CD4-positive, alpha-beta T cell treated with Interferon alpha-2 for 1 hour (primary cell): ENCODE results near the gene TICRR.

Experiments used
- DNase-seq, 2 donors: peaks; one replicate each; pipeline ENCODE4 v3.0.0-alpha.2; 2020 to 2022

Gene TICRR

DNA sequence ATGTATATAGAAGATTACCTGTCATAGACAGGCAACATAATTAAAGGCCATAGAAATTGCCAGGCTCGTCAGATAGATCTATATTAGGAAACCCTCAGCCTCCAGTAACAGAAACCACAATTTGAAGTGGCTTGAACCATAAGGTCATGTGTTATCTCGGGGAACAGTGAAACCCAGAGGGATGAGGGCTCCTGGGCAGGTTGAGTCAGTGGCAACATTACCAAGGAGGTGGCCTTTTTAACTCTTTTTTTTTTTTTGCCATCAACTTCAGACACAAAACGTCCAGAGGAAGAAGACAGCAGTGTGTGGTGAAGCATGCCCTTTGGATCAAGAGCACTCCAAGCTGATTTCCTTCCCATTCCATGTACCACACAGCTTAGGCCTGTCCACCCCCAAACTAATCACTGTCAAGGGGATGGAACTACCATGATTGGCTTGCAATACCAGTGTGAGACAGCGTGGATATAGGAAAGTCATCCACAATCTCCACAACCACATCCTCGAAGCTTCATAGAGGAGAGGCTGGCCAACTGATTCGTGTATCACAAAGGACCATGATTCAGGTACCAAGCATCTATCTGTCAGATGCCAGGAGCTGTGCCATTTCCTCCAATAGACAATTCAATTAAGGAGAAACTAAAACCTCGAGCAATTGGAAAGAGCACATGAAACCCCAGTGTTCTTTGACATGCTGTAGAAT lies 81.0 kb downstream of the TICRR start:
- no peak for DNase-seq

DNA sequence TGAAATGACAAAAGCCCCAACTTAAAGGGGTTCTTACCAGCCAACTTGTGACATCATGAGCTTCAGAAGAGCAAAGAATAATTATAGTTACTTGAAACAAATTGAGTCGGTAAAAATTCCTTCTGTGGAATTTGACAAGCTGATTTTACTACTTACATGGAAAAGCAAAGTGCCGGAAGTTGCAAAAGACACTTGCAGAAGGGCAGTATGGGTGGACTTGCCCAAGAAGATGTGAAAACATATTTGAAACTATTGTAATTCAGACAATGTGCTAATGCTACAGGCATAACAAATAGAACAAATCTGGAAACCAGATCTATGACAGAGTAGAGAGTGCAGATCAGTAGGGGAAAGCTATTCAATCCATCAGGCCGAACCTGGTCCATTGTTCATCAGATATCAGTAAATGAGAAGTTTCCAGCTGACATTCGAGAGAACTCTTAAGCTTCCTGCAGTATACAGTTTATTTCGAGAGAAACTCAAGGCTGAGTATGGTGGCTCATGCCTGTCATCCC lies 82.5 kb downstream of the TICRR start:
- no peak for DNase-seq

DNA sequence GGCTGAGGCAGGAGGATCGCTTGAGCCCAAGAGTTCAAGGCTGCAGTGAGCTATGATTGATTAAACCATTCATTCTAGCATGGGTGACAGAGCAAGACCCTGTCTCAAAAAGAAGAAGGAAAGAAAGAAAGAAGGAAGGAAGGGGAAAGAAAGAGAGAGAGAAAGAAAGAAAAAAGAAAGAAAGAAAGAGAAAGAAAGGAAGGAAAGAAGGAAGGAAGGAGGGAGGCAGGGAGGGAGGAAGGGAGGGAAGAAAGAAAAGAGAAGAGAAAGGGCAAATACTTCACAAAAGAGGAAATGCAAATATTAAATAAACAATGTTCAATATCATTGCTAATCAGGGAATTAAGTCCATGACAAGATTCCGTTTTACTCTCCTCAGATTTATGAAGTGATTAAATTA lies 84.0 kb downstream of the TICRR start:
- no peak for DNase-seq

DNA sequence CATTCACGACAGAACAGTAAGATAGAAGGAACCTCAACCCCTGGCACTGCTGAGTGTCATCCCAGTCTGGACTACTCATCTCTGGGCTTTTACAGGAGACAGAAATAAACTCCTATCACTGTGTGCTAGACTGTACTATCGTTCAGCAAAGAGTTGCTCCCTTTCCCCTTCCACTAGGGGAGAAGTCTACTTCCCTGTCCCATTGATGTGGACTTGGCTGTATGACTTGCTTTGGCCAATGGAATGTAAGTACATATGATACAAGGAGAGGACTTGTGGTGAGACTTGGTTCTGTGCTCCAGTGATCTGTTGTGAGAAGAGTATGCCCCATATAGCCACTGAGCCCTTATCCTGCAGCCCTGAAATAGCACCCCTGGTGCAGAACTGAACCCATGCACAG lies 85.3 kb downstream of the TICRR start:
- no peak for DNase-seq

DNA sequence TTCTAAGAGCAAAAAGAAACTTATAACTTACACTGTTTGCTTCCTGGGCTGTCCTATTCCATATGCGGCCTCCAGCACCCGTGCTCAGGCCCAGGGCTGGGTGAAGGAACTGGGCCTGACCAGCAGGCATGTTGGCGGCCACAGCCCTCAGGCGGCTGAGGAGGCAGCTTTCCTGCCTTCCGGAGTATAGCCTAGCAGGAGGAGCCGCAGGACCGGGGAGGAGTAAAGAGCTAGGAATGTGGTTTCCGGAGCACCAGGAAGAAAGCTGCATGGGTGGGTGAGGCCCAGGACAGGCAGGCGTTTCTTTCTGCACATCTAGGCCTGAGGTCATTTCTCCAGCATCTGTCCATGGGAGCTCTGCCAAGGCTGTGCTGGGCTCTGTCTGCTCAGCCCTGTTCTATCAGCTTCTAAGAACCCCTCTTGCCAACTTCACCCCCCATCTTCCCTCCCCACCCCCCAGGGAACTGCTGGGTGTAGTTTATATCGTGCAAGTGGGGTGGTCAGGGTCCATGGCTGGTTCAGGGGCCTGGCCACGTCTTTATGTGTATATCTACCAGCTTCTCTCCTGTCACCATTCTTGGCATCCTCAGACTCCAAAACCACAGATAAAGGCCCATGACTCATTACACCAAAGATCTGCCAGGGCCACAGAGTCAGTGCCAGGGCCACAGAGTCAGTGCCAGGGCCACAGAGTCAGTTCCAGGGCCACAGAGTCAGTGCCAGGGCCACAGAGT lies 87.8 kb downstream of the TICRR start:
- no peak for DNase-seq

DNA sequence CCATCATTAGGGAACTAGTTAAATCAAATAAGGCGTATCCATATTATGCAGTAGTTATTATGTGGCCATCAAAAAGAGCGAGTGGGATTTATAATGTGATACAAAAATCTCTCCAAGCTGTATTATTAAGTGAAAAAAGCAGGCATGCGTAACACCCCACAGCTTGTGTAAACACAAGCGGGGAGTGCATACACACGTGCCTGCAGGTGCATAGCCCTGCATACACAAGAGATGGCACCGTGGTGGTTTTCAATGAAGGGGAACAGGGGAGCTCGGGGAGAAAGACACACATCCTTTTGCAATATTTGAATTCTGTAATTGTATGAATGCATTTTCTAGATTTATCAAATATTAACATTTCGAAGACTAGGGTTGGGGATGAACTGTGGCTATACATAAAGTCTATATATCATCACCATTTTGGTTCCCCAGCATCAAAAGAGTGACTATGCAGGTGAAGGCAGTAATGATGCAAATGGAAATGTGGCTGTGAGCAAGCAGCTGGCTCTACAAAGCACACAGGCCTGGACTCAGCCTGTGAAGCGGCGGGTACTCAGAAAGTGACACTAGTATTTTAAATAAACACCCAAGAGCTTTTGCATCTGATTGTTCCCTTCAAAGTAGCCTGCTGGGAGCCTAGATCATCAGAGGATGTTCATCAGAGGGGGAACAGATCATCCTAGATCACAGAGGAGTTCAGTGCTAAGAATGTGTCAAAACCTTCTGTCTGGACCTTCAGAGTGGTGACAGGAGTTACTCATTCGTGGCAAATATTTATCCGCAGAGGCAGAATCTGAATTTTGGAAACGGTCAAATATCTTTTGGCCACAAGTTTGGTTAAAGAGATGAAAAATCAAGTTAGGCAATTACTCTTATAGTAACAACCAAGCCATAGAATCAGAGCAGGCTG lies 89.4 kb downstream of the TICRR start:
- DNase-seq: no peak

DNA sequence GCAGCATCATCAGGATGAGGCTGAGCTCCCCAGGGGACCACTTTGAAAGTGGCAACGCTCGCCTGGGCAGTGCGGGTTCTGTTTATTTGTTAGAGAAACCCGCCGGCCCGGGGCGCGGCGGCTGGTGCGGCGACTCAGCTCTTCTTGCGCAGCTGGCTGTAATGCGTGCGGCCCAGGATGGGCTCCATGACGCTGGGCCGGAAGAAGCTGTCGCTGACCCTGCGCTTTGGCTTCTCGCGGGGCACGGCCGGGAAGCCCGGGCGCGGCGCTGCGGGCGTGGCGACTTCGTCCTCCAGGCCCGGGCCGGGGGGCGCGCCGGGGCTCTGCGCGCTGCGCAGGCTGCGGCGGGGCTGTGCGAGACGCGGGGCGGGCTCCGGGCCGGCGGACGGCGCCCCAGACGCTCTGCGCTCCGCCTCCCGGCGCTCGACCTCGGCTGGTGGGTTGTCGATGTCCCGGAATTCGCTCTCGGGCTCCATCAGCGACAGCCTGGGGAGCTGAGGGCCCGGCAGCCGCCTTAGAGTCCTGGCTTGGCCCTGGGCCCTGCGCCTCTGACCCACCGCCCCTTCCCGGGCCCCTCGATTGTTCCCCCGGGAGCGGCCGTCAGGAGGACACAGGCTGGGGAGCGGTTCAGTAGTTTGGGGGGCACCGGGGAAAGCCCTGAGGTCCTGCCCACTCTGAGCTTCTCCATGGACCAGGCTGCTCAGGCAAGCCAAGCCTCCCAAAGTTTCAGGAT lies 90.3 kb downstream of the TICRR start:
- no peak for DNase-seq

DNA sequence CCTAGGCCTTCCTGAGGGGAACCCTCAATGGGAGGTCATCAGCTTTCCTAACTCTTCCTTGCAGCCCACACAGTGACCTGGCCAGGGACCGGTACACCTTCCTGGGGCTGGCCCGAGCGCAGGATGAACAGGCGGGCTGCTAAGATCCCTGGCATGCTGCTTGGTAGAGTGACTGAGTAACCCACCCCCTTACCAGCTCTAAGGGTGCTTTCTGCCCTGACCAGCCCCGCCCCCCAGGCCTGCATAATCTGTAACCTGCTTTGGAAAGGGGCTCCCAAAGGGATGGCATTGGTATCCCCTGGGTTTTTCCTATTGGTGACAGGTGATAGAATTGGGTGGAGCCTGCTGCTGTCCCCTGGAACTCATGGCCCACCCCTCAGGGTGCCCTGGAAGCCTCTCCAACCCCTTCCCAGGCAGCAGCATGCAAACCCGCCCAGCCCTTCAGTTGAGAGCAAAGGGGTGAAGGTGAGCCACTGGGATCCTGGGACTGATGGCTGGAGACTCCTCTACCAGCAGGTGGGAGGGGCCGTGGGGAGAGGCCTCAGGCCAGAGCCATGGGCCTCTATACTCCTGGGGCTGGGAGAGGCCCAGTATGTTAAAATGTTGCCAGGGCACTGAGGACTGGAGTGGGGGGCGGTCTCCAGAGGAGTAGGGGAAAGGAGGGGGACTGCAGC lies 91.1 kb downstream of the TICRR start:
- no peak for DNase-seq

DNA sequence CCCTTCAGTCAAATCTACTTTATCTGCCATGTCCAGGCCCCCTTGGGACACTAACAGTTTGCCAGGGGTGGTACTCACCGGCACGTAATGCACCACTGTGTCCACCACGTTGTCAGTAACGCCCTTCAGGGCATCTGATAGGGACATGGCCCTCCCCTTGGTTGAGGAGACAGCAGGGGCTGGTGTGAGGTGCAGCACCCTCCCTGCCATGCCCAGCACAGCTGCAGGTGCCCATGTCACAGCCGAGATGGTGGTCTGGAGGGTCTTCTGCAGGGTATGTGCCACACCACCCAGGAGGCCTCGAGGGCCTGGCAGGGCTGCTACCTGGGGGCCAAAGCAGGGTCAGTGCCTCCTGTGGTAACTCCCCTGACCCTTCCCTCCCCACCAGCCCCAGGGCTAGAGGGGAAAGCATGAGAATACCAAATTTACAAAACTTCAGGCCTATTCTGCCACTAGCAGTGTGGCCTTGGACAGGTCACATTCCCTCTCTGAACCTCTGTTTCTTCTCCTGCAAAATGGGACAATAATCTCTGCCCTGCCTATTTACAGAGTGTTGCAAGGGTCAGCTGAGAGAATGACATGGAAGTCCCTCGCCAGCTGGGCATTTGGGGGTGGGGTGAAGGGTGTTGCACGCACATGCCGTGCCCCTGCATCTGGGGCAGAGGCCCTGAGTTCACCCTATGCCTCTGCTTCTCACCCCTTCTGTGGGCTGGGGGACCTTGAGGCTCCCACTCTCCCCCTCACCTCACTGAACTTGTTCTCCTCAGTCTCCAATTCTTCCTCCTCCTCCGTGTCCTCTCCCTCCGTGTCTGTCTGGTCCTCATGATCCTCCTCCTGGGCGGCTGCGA lies 91.8 kb downstream of the TICRR start:
- DNase-seq: no peak

DNA sequence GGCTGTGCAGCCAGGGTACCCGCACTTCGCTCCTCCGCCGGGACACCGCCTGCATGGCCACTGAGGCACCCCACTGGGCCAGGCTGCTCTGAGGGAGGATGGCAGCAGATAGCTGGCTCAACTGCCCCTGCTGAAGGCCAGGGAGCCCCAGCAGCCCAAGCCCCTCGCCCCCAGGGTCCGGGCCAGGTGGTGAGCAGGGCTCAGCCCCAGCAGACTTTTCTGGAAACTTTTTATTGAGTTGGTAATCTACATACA lies 92.4 kb downstream of the TICRR start:
- DNase-seq: no peak

DNA sequence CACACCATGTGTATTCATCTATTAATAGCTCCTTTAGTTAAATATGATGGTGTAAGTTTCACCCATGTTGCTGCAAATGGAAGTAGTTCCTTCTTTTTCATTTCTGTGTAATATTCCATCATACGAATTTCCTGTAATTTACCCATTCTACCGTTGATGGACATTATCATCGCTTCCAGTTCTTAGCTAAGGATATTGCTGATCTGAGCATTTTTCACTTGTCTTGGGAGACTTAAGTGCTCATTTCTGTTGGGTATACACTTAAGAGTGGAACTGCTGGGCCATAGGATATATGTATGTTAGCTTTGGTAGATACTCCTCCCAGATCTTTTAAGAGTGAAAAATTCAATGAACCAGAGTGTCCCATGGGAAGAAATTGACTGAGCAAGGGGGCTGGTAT lies 92.9 kb downstream of the TICRR start:
- no peak for DNase-seq

DNA sequence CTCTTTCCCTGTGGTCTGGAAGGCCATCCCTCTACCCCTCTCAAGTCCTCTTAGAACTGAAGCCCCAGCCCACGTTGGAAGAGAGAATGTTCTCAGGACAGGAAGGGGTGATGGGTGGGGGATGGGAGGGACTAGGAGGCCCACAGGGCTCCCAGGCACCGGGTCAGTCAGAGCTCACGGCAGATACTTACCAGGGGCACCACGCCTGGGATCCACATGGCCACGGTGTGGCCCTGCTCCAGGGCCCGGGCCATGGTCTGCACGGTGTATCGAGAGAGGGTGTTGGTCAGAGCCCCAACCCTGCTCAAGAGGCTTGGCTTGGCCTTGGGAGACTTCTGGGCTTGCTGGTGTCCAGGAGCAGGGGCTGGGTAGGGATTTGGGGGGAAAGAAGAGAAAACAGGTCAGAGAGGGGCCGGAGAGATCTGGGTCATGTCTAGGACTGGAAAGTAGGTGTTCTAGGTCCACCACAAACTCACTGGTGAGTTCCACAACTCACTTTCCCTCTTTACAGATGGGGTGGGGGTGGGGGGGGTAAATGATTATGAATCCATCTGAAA lies 94.1 kb downstream of the TICRR start:
- no peak for DNase-seq

DNA sequence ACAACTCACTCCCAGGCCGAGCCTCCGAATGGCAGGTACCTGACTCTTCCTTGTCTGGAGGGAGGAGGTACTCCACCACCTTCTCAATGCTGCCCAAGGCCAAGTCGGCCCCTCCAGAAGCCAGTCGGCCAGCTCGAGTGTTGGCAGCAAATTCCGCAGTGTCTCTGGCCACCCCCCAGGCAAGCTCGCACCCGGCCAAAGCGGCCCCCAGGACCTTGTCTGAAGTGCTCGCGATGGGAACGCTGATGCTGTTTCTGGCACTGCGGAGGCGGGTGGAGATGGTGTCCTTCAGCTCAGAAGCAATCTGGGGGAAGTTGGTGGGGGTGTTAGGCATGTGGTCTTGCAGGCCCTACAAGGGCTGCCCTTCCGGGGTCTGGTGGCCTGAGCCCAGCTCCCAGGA lies 94.7 kb downstream of the TICRR start:
- DNase-seq: no peak

DNA sequence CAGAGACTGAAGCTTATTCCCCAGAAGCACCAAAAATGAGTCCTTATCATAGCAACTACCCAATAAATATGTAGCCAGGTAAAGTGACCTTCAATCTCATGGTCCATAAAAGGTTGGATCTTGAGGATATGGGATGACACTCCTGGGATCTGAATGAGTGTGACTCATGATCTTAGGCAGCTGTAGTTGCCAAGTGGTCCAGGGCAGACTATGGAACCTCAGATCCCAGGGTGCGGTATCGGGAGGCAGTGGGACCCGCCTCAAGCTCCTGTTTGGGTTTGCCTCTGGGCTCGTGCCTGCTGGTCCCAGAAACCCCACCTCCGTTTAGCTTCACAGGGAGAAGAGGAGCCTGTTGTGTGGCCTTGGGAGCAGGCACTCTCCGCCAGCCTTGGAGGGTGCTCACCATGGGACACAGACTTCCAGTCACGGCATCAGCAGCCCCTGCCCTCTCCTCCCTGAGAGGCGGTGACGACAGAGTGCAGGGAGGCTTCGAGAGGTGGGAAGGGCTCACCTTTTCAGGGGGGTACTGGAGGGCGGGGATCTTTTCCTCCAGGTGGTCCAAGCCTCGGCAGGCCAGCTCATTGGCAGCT lies 95.8 kb downstream of the TICRR start:
- DNase-seq: no peak

DNA sequence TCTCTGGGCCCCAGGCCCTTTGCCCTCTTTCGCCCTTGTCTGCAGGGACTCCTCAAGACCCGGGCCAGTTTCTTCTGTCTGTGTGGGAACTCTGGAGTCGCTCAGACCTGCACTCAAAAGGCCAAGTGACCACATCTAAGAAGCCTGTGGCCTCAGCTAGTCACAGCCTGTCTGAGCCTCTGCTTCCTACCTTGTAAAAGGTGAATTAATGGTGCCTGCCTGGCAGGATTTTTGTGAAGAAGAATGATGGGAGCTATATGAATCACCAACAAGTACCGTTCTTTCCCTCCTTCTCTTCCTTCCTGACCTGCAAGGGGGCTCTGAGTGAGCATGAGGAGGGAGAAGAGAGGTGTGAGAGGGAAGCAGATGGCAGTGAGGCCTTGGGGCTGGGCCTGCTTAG lies 96.4 kb downstream of the TICRR start:
- DNase-seq: no peak

DNA sequence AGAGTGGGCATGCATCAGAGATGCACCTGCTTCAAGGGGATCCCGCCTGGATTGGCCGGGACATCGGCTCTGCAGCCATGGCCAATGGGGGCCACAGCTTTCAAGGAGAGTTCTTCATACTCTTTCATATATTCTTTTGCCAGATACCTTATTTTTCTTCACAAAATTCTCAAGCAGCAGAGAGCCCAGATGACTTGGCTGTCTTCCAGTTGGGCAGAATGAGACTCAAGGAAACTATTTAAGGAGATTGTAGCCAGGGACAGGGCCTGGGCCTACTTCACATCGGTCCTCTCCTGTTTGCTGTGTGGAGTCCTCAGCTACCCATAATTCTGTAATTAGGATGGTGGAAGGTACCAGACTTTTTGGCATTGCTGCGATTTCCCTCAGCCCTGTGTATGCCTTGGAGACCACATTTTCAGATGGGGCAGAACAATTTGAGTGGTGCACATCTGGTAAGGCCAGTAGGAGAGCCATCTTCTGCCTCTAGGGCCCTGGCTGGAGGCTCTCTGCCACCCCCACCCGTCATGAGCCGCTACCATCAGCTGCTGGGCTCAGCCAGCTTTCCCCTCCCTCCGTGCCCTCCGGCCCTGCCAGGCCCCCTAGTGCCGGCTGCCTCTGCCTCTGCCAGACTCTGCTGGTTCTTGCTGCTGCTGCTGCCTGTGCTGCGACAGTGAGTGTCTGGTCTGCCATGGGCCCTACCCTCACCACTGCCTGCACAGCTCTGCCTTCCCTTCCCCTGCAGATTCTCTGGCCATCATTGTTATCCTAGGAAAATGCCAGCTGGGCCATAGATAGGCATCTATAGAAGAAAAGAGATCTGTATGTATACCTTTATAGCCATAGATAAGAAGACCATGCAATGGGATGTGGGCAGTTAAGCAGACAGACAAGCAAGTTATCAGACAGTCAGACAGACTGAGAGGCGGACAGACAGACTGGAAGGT lies 97.2 kb downstream of the TICRR start:
- DNase-seq: no peak

DNA sequence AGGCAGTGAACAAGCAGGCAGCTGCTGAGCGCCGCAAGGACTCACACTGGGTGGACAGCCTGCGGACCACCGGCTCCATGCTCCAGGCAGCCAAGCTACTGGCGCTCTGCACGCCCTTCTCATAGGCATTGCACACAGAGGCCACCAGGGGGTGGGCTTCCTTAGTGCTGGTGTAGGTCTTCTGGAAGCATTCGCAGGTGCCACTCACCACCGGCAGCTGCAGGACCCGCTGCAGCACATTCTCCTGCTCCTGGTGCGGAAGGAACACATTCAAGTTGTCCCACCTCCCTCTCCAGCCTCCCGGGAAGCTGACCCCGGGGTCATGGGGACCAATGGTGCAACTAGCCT lies 97.9 kb downstream of the TICRR start:
- no peak for DNase-seq

DNA sequence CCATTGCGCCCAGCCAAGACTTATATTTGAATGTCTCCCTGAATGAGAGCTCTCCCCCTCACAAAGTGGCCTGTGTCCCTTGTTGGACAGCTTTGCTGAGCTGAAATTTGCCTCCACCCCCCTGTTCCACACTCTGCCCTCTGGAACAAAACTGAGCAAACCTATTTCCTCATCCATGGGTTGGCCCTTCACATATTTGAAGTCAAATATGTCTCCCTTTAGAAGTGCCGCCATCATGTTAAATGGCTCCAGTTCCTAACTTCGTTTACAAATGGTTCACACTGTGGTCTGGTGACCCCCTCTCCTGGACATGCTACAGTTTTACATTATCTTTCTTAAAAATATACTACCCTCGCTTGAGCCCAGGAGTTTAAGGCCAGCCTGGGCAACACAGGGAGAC lies 99.3 kb downstream of the TICRR start:
- DNase-seq: no peak

DNA sequence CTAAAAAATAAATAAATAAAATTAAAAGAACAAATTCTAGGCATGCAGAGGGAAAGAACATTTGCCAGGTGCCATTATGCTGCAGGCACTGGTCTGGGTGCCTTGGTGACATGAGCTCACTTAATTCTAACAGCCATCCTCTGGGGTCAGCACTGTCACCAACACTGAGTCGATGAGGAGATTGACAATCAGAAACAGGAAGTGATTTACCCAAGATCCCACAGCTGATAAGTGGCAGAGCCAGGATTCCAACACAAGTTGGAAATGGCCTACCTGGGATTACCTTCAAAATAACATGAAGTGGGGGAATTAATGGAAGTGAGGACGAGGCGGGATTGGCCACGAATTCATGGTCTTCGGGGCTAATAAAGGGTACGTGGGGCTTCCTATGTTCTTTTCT lies 100.3 kb downstream of the TICRR start:
- DNase-seq: no peak

DNA sequence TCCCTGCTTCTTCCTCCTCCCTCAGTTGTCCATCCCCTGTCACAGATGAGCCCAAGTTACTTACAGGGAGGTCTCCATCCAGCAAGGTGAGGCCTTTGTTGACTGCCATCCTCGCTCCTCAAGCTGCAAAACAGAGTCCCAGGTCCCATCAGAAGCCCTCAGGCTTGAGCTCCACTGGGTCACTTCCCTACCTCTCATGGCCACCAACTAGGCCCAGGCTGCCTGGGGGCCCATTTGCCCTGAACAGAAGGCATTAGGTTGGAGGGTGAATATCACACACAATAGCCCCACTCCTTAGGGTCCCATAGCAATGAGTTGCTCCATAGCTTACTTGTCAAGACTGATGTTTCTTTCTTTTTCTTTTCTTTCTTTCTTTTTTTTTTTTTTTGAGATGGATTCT lies 102.1 kb downstream of the TICRR start:
- DNase-seq: no peak
